K562 (cell line): ENCODE results near the gene HOXC11.

Experiments
- CHAMP1 ChIP-seq: fragments of 450-650 bp; IDR thresholded peaks from 2 replicates; pipeline ENCODE4 v1.6.1; 2016; ENCODE audit warnings: mild to moderate bottlenecking
- L3MBTL2 ChIP-seq: fragments of 450-650 bp; IDR thresholded peaks from 2 replicates; pipeline ENCODE4 v1.6.1; 2016; ENCODE audit warnings: mild to moderate bottlenecking, moderate library complexity
- RAD51 ChIP-seq: fragments of 450-650 bp; IDR thresholded peaks from 2 replicates; pipeline ENCODE4 v1.7.1; 2016; ENCODE audit warnings: low read depth, mild to moderate bottlenecking, borderline replicate concordance
- RNF219 ChIP-seq: fragments of 250-450 bp; sonication (Bioruptor Pico); IDR thresholded peaks from 2 replicates; pipeline ENCODE4 v1.5.0; 2022; ENCODE audit warnings: mild to moderate bottlenecking
- YY1 ChIP-seq, 3 experiments: IDR thresholded peaks; 2 replicates each; pipeline ENCODE4 v1.6.1; 2011; ENCODE audit warnings: low read length in 2 of 3, mild to moderate bottlenecking in 2 of 3, moderate library complexity in 2 of 3, borderline replicate concordance in 1 of 3, control low read depth in 1 of 3, low read depth in 1 of 3; ENCODE audit not compliant: insufficient read depth in 3 of 3, insufficient replicate concordance in 2 of 3, control insufficient read depth in 1 of 3, insufficient read length in 1 of 3; ENCODE audit errors: extremely low read depth in 1 of 3
- ZBTB43 ChIP-seq: sonication (generic); formaldehyde crosslinking; IDR thresholded peaks from 2 replicates; pipeline ENCODE4 v1.8.0; 2023; ENCODE audit warnings: mild to moderate bottlenecking, missing genetic modification reagents
- ZNF175 ChIP-seq: fragments of 200-800 bp; sonication (Bioruptor generic); IDR thresholded peaks from 2 replicates; pipeline ENCODE4 v1.6.1; 2016; ENCODE audit warnings: low read depth, mild to moderate bottlenecking, missing genetic modification characterization, missing compliant biosample characterization

- no peak for TF ChIP-seq ZBTB43 (CRISPR knock-in tag)
- no peak for TF ChIP-seq RNF219 (CRISPR knock-in tag)
- no peak for TF ChIP-seq YY1 (IDR thresholded peaks at IDR 0.05; ENCODE audit: borderline replicate concordance in 1 of 3, control insufficient read depth in 1 of 3, extremely low read depth in 1 of 3, insufficient read depth in 3 of 3, insufficient read length in 1 of 3, insufficient replicate concordance in 2 of 3, low read depth in 1 of 3, low read length in 2 of 3)
- no peak for TF ChIP-seq ZNF175 (CRISPR knock-in tag)
- no peak for TF ChIP-seq RAD51
- no peak for TF ChIP-seq CHAMP1
- no peak for TF ChIP-seq L3MBTL2
These were observed 33.5 kb upstream of the HOXC11 start for GRCh38 chr12:53939141-53940108.
